ENCODE results near the gene CD96.

DNA sequence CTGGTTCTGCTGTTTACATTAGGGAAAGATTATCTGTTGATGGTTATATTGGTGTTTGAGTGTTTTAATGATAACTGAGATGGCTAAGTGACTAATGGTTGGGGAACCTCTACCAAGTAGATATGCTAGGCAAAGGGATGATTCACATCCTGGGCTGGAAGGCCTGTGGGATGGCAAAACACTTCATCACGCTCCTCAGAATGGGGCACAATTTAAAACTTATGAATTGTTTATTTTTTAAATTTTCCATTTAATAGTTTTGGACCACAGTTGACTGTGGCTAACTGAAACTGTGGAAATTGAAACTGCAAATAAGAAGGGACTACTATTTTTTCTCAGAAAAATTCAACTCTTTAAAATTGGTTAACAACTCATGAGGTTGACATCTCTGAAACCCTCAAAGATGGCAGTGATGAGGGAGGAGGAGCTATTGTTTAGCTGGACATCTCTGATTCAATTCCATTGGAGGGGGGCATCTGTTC, 153.7 kb downstream of the CD96 start:
- TF ChIP-seq, protein P1, sequence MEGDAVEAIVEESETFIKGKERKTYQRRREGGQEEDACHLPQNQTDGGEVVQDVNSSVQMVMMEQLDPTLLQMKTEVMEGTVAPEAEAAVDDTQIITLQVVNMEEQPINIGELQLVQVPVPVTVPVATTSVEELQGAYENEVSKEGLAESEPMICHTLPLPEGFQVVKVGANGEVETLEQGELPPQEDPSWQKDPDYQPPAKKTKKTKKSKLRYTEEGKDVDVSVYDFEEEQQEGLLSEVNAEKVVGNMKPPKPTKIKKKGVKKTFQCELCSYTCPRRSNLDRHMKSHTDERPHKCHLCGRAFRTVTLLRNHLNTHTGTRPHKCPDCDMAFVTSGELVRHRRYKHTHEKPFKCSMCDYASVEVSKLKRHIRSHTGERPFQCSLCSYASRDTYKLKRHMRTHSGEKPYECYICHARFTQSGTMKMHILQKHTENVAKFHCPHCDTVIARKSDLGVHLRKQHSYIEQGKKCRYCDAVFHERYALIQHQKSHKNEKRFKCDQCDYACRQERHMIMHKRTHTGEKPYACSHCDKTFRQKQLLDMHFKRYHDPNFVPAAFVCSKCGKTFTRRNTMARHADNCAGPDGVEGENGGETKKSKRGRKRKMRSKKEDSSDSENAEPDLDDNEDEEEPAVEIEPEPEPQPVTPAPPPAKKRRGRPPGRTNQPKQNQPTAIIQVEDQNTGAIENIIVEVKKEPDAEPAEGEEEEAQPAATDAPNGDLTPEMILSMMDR (IDR thresholded peaks at IDR 0.05; ENCODE audit: extremely low read depth in 1 of 2, insufficient read depth in 1 of 2, low read depth in 1 of 2, low read length in 2 of 2), result no peak
- peak; percentile 87 for TF ChIP-seq GATA2 (IDR thresholded peaks at IDR 0.05; ENCODE audit: insufficient read depth, insufficient read length, low read depth, low read length)
- no peak for TF ChIP-seq POLR2A (IDR thresholded peaks at IDR 0.05; ENCODE audit: low read depth, low read length)
- peak; percentile 53 for TF ChIP-seq POLR2AphosphoS5 (IDR thresholded peaks at IDR 0.05; ENCODE audit: insufficient read depth, low read depth, low read length)

Measured in endothelial cell of umbilical vein (primary cell).